ENCODE measurements around the gene PHOX2A.
"Not testable (repeated sequence)": the region's sequence is repeated elsewhere in the genome, so short reads cannot be mapped to it uniquely, and the experiment has no call there.

Gene PHOX2A

DNA sequence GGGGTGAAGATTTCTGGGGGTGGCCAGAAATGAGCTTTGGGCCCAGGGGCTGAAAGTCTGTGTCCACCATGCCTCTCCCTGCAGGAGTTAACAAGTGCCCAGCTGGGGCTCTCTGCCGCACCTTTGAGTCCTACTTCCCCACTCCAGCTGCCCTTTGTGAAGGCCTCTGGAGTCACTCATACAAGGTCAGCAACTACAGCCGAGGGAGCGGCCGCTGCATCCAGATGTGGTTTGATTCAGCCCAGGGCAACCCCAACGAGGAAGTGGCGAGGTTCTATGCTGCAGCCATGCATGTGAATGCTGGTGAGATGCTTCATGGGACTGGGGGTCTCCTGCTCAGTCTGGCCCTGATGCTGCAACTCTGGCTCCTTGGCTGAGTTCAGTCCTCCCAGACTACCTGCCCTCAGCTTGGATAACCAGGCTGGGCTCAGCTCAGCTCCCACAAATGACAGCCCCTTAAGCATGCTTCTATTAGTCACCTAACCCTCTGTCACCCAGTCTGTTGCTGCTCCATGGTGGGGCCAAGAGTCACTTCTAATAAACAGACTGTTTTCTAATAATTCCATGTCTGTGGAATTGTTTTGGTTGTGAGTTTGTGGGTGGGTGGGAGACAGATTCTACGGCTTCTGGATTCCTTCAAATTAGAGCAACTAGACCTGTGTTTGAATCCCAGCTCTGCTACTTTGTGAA, 22.4 kb downstream of the PHOX2A start:
- DNase-seq (ENCODE audit: insufficient read length, low spot score) = no peak
- FAIRE-seq = no peak
- TF ChIP-seq, protein P1, sequence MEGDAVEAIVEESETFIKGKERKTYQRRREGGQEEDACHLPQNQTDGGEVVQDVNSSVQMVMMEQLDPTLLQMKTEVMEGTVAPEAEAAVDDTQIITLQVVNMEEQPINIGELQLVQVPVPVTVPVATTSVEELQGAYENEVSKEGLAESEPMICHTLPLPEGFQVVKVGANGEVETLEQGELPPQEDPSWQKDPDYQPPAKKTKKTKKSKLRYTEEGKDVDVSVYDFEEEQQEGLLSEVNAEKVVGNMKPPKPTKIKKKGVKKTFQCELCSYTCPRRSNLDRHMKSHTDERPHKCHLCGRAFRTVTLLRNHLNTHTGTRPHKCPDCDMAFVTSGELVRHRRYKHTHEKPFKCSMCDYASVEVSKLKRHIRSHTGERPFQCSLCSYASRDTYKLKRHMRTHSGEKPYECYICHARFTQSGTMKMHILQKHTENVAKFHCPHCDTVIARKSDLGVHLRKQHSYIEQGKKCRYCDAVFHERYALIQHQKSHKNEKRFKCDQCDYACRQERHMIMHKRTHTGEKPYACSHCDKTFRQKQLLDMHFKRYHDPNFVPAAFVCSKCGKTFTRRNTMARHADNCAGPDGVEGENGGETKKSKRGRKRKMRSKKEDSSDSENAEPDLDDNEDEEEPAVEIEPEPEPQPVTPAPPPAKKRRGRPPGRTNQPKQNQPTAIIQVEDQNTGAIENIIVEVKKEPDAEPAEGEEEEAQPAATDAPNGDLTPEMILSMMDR (IDR thresholded peaks at IDR 0.05; ENCODE audit: insufficient read depth, missing control alignments) = no peak

DNA sequence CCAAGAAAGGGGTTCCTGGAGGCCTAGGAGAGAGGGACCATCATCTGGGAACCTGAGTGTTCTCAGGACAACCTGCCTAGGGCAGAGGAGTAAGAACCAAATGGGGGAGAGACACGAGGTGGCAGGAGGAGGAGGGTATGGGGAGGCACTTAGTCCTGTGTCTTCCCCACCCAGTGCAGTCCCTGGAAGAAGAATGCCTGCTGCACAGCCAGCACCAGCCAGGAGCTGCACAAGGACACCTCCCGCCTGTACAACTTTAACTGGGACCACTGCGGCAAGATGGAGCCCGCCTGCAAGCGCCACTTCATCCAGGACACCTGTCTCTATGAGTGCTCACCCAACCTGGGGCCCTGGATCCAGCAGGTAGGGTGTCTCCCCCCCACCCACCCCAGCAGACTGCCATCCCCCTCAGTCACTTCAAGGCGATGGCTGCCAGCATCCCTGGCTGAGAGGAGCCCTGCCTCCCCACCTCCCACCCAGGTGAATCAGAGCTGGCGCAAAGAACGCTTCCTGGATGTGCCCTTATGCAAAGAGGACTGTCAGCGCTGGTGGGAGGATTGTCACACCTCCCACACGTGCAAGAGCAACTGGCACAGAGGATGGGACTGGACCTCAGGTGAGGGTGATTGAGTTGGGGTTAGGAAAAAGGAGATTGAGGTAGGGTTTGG, 23.1 kb downstream of the PHOX2A start:
- TF ChIP-seq, protein P1 (IDR thresholded peaks at IDR 0.05; ENCODE audit: insufficient read depth, missing control alignments) = no peak
- FAIRE-seq = no peak
- DNase-seq (ENCODE audit: insufficient read length, low spot score) = no peak

DNA sequence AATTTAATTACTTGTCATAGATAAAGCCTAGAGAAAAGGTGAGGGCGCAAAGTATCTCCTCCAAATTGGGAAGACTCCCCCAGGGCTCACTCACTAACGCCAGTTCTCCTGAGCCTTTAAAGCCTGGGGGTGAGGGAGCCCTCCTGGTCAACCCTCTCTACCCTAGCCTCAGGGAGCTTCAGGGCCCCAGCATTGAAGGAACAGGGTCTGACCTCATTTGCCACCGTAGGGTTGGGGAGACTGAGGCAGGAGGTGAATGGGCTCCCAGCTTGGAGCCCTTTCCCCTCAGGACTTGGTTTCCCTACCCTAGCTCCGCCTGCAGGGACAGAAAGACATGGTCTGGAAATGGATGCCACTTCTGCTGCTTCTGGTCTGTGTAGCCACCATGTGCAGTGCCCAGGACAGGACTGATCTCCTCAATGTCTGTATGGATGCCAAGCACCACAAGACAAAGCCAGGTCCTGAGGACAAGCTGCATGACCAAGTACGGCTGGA, 25.7 kb downstream of the PHOX2A start:
- FAIRE-seq = no peak
- DNase-seq (ENCODE audit: insufficient read length, low spot score) = no peak
- TF ChIP-seq, protein P1 (IDR thresholded peaks at IDR 0.05; ENCODE audit: insufficient read depth, missing control alignments) = no peak

DNA sequence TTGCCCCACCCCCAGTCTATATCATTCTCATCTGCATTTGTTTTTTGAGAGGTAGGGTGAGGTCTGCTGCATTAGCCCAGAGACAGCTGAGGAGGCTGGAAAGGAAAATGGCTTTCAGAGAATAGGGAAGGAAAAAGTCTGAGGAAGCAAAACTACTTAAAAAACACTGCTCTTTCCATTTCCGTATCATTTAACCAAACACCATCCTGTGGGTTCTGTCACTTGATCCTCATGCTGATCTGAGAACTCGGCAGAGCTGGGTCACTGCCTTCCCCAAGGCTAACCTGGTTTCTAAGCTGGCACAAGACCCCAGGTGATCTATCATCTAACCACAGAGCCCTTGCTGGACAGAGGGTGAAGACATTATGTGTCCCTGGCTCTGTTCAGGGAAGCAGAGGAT, 26.1 kb downstream of the PHOX2A start:
- TF ChIP-seq, protein P1 (IDR thresholded peaks at IDR 0.05; ENCODE audit: insufficient read depth, missing control alignments) = no peak
- no peak for FAIRE-seq
- no peak for DNase-seq (ENCODE audit: insufficient read length, low spot score)

DNA sequence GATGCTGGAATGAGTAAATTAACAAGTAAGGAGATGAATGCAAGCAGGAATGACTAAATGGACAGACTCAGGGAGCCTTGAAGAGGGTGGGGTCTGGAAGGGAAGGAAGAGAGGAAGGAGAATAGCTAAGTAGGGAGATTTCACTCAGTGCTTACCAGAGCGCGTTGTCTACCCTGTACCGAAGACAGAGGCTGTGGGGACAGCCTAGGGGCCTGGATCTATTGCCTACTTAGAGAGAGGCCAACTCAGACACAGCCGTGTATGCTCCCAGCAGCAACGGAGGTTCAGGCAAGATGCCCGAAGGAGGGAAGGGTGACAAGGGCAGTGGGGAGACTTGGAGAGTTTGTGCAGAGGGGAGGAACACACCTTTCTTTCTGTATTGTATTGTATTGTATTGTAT, 27.3 kb downstream of the PHOX2A start, which contains the start of gene FOLR2:
Gene FOLR2, plus strand, starts transcription at position 157 of the 400 bp plus-strand sequence. CDS start 1,791 bp downstream, outside the sequence.
- FAIRE-seq = no peak
- TF ChIP-seq, protein P1 (IDR thresholded peaks at IDR 0.05; ENCODE audit: insufficient read depth, missing control alignments) = no peak

DNA sequence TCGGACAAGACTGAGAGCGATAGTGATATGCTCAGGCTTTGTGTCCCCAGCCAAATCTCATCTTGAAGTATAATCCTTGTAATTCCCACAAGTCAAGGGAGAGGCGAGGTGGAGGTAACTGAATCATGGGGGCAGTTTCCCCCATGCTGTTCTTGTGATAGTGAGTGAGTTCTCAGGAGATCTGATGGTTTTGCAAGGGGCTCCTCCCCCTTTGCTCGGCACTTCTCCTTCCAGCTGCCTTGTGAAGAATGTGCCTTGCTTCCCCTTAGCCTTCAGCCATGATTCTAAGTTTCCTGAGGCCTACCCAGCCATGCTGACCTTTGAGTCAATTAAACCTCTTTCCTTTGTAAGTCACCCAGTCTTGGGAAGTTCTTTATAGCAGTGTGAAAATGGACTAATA, 34.9 kb downstream of the PHOX2A start:
- TF ChIP-seq, protein P1 (IDR thresholded peaks at IDR 0.05; ENCODE audit: insufficient read depth, missing control alignments) = no peak
- FAIRE-seq (no peak), DNase-seq (ENCODE audit: insufficient read length, low spot score) (no peak)

More for the DNA sequence above, 27.3 kb downstream of the PHOX2A start, which contains the start of gene FOLR2:
- DNase-seq (ENCODE audit: insufficient read length, low spot score) = no peak

DNA sequence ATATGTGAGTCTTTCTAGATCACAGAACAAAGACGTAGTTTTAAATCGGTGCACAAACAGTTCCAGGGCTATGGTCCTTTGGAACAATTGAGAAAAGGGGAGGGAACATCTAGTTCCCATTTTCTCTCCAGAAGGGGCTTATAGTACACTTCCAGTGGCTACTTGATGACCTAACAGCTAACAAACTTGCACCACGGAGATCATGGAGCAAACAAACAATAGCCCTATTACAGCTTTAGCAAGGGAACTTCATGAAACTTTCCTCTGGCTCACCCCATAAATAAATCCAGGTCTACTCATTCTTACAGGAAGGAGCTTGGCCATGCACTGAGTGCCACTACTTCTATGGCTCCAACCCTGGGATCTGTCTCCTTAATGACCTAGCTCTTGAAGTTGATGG, 35.7 kb downstream of the PHOX2A start:
- FAIRE-seq = no peak
- TF ChIP-seq, protein P1 (IDR thresholded peaks at IDR 0.05; ENCODE audit: insufficient read depth, missing control alignments) = no peak

DNA sequence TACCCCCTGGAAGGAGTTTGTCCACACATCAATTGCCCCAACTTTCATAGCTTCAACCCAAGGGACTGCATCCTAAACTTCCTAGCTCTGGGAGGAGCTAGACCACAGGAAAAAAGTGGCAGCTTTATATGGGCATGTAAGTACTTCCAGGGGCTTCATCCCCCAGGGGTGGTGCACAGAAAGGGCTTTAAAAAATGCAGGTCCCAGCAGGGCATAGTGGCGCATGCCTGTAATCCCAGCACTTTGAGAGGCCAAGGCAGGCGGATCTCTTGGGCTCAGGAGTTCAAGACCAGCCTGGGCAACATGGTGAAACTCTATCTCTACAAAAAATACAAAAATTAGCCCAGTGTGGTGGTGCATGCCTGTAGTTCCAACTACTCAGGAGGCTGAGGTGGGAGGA, 37.2 kb downstream of the PHOX2A start:
- not testable (repeated sequence) for DNase-seq (ENCODE audit: insufficient read length, low spot score); FAIRE-seq

More for the DNA sequence above, 35.7 kb downstream of the PHOX2A start:
- no peak for DNase-seq (ENCODE audit: insufficient read length, low spot score)

Measured in D721Med (cell line).